GM18907 (cell line): ENCODE data around the gene NUB1.

Experiments
- ATAC-seq: cut with Tn5 transposase; IDR thresholded peaks from one replicate; pipeline ENCODE4 v1.9.1; 2021; ENCODE audit warnings: mild to moderate bottlenecking, moderate library complexity; ENCODE audit not compliant: unreplicated experiment

Gene NUB1

DNA sequence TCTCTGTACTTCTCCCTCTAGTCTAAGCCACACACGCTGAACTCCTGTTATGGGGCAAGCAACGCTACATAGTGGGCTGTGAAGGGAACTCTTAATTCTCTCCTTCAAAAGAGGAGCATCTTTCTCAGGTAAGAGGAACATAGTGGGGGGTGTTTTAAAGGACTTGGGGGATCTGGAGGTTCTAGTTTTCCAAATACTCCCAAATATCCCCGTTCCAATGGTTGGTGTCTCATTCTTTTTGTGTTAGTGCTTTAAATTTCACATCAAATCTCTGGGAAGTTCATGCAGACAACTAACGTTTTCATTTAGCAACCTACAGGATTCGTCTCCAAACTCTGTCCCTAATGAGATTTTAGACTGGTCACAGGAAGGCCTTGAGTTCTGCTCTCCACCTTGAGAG, 80.6 kb downstream of the NUB1 start:
- ATAC-seq: no peak

DNA sequence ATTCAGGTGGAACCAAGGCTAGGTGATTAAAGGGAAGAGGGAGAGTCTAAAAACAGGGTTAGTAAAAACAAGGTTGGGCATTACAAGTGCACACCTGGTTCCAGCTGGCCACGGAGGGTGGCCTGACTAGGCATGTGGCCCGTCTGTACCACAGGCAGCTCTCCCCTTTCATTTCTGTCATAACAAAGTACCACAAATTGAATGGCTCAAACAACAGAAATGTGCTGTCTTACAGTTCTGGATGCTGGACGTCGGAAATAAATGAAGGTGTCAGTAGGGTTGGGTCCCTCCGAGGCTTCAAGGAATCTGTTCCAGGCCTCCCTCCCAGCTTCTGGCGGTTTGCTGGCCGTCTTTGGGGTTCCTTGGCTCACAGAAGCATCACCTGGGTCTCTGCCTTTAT, 81.6 kb downstream of the NUB1 start:
- ATAC-seq: no peak

DNA sequence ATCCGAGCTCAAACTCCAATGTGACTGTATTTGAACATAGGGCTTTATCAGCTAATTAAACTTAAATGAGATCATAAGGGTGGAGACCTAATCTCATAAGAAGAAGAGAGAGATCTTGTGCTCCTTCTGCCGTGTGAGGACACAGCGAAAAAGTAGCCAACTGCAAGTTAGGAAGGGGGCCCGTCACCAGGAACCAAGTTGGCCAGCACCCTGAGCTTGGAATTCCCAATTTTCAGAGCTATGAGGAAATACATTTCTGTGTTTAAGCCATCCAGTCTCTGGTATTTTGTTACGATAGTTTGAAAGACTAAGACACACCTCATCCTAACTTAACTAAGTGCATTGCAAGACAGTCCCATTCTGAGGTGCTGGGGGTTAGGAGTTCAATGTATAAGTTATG, 82.3 kb downstream of the NUB1 start:
- no peak for ATAC-seq

DNA sequence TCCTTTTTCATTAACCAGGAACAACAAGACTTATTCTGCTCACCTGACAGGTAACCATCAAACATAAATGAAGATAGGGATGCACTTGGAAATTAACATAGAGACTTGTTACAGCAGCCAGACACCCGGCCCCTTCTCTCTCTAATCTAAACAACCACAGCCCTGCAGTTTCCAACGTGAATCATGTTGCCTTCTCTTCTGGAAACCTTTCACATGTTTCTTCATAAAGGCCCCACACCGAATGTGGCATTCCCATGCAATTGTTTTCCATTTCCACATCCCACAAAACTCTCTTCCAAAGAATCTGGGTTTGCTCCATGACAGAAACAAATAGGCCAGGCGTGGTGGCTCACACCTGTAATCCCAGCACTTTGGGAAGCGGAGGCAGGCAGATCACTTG, 83.2 kb downstream of the NUB1 start:
- ATAC-seq: no peak

DNA sequence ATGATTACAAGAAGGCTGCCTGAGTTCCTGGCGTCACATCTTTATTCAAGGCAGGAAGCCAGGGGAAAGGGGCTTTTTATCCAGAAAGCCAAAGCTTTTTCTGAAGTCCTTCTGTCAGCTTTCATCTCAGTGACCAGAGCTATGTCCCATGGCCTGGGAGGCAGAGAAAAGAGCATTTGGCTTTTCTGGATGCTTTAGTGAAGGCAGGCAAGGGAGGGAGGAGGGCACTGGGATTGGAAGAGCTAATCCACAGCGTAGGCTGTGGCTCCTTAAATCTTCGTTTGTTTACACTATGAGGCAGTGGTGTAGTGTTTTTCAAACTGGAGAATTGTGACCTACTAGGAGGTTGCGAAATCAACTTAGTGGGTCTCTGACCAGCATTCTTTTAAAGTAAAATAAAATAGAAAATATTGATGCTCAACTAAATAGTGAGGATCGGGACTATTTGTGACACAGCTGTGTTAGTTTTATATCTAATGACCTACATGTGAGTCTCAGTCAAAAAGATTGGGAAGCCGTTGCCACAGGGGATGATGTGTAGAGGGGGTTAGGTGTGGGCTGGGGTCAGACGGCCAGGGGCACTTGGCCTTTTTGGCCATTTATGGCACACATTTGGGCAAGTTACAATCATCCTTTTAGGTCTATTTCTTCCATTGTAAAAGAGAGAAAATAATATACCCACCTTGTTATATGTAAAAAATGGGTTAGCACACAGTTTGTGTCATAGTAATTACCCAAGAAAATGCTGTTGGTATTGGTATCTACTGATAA, 84.2 kb downstream of the NUB1 start:
- ATAC-seq: no peak

DNA sequence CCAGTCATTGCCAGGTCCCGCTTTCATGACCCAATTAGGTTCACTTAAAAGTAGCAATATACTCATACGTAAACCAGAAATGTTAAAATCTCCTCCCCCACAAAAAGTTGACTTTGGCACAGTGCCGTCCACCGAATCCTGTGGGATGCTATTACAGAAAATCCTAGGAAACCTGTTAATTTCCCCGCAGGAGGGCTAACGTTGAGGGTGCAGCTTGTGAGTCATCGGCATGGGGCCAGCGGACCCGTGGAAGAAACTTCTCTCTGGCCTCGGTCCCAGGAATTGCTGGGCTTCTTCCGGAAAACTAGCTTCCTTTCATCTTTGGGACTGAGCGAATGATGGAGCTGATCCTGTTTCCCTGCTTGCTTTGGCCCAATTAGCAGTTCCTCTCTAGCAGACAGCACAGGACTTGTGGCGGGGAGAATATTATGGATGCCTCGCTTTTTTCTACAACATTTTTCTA, 84.9 kb downstream of the NUB1 start:
- ATAC-seq: no peak

DNA sequence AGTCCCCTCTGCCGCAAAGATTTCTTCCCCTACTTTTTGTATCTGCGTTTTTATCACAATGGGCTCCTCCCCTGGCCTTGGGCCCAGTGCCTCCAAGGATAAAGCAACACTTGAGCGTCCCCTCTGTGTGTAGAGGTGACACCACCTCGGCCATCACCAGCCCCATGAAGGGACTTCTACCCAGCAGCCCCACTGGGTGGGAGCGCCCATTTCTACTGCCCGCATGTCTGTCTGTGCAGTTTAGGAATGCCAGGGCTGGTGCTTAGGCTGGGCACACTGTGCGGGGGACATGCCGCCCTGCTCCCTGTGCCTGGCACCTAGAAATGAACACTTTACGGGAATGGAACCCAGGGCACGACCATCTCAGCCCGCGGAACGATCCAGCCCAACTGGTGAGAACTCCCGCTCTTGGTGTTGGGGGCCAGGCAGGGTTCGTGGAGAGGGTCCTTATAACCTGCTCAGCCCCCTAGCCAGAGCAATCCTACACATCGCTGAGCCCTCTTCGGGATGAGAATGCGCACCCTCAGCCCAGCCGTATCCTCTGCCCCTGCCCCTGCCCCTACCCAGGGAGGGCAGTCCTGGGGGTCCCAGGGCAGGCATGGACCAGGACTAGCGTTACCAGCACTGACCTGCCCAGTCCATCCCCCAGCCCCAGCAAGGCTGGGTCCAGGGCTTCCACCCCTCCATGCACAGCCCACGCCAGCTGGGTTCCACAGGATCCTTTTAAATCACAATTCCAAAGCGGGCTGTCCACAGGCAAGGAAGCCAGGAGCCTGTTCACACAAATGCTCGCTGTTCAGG, 85.5 kb downstream of the NUB1 start:
- ATAC-seq: no peak

DNA sequence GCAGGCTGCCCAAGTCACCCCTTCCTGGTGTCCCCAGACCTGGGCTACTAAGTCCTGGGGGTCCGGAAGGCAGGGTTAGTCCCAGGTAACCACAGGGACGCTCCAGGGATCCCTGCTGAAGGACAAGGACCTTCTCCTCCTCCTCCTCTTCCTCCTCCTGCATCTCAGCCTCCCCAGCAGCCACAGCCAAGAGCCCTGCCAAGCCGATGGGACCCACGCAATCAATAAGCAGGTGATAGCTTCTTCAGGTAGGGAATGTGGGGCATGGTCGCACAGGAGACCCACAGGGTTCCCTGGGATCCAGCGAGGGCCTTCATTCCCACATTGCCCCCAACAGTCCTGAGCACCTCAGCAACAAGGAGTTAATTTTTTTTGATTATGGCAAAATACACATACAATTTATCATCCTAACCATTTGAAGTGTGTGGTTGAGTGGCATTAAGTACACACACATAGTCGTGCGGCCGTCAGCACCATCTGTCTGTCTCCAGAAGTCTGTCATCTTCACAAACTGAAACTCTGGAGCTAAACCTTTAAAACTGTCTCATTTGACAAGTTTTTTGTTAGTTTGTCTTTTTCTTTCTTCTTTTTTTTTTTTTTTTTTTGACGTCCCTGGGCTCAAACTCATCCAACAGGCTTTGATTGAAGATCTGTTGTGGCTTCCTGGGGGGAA, 86.2 kb downstream of the NUB1 start:
- ATAC-seq: no peak
